NK-92 treated with Interleukin-12 subunit alpha and Interleukin-12 subunit beta, amount 100 ng/mL, for 24 hours (cell line): Measurements from ENCODE around the gene AQP2.
"Not testable (repeated sequence)": the region's sequence is repeated elsewhere in the genome, so short reads cannot be mapped to it uniquely, and the experiment has no call there.

Source experiments
- DNase-seq: peaks from one replicate; lab custom pipeline; 2025; lab: John Stamatoyannopoulos, UW

The AQP2 gene

GRCh38 chr12:49969651-49970429 lies 19.3 kb downstream of the AQP2 start:
- no peak for DNase-seq

GRCh38 chr12:49970658-49971057 lies 20.1 kb downstream of the AQP2 start:
- no peak for DNase-seq

- DNase-seq: no peak
These were observed 20.6 kb downstream of the AQP2 start for GRCh38 chr12:49971141-49971540.

GRCh38 chr12:49972129-49972528 lies 21.6 kb downstream of the AQP2 start:
- no peak for DNase-seq

- DNase-seq: no peak
These were observed 22.3 kb downstream of the AQP2 start, which contains the start of gene AQP6 for GRCh38 chr12:49972641-49973360. Gene AQP6 (plus strand): TSS chr12:49972947. CDS start chr12:49973174, 227 bp downstream.

- DNase-seq: no peak
These were observed 22.9 kb downstream of the AQP2 start for GRCh38 chr12:49973361-49973830.

GRCh38 chr12:49974231-49974675 lies 23.7 kb downstream of the AQP2 start:
- DNase-seq: no peak

- no peak for DNase-seq
These were observed 24.3 kb downstream of the AQP2 start for GRCh38 chr12:49974677-49975317.

- DNase-seq: no peak
These were observed 24.8 kb downstream of the AQP2 start for GRCh38 chr12:49975318-49975761.

GRCh38 chr12:49976557-49976956 lies 26.0 kb downstream of the AQP2 start:
- DNase-seq: no peak

- no peak for DNase-seq
These were observed 27.6 kb downstream of the AQP2 start for GRCh38 chr12:49978125-49978524.

GRCh38 chr12:49979016-49979586 lies 28.6 kb downstream of the AQP2 start:
- no peak for DNase-seq

- DNase-seq: no peak
These were observed 29.3 kb downstream of the AQP2 start for GRCh38 chr12:49979791-49980190.

GRCh38 chr12:49980501-49981349 lies 30.2 kb downstream of the AQP2 start:
- no peak for DNase-seq

GRCh38 chr12:49982246-49983087 lies 31.9 kb downstream of the AQP2 start:
- no peak for DNase-seq

GRCh38 chr12:49983892-49984291 lies 33.4 kb downstream of the AQP2 start:
- DNase-seq: no peak

- no peak for DNase-seq
These were observed 34.2 kb downstream of the AQP2 start for GRCh38 chr12:49984476-49985359.

GRCh38 chr12:49985981-49986380 lies 35.4 kb downstream of the AQP2 start:
- DNase-seq: no peak

GRCh38 chr12:49986476-49986875 lies 35.9 kb downstream of the AQP2 start:
- not testable (repeated sequence) for DNase-seq
